ENCODE measurements around the gene POMT1.
"Not testable (repeated sequence)": the region's sequence is repeated elsewhere in the genome, so short reads cannot be mapped to it uniquely, and the experiment has no call there.

POMT1 gene

GRCh38 chr9:131525643-131526565 is 23.2 kb downstream of the POMT1 start:
- peak; percentile 91 for DNase-seq (ENCODE audit: low spot score)

- no peak for DNase-seq (ENCODE audit: low spot score)
These were observed 25.5 kb downstream of the POMT1 start for GRCh38 chr9:131528186-131528585.

- no peak for DNase-seq (ENCODE audit: low spot score)
These were observed 26.3 kb downstream of the POMT1 start for GRCh38 chr9:131528886-131529505.

- no peak for DNase-seq (ENCODE audit: low spot score)
These were observed 27.2 kb downstream of the POMT1 start for GRCh38 chr9:131529597-131530545.

- no peak for DNase-seq (ENCODE audit: low spot score)
These were observed 27.8 kb downstream of the POMT1 start for GRCh38 chr9:131530546-131530919.

GRCh38 chr9:131530920-131531832 is 28.5 kb downstream of the POMT1 start, which contains the start of gene UCK1:
TSS of gene UCK1 (minus strand) at chr9:131531263. CDS start at chr9:131531174, 89 bp downstream.
- DNase-seq (ENCODE audit: low spot score), result peak; percentile 81

- no peak for DNase-seq (ENCODE audit: low spot score)
These were observed 32.1 kb downstream of the POMT1 start for GRCh38 chr9:131534721-131535237.

GRCh38 chr9:131537946-131538345 is 35.2 kb downstream of the POMT1 start:
- no peak for DNase-seq (ENCODE audit: low spot score)

- DNase-seq (ENCODE audit: low spot score), result no peak
These were observed 36.7 kb downstream of the POMT1 start for GRCh38 chr9:131539223-131539923.

GRCh38 chr9:131543141-131543540 is 40.4 kb downstream of the POMT1 start:
- no peak for DNase-seq (ENCODE audit: low spot score)

- DNase-seq (ENCODE audit: low spot score), result no peak
These were observed 42.5 kb downstream of the POMT1 start, which contains the start of gene PRRT1B for GRCh38 chr9:131545003-131545785. TSS of gene PRRT1B (plus strand) at chr9:131545523. CDS start at chr9:131545616, 93 bp downstream.

GRCh38 chr9:131545786-131546335 is 43.1 kb downstream of the POMT1 start:
- no peak for DNase-seq (ENCODE audit: low spot score)

GRCh38 chr9:131546336-131547084 is 43.8 kb downstream of the POMT1 start:
- no peak for DNase-seq (ENCODE audit: low spot score)

- DNase-seq (ENCODE audit: low spot score), result not testable (repeated sequence)
These were observed 46.5 kb downstream of the POMT1 start for GRCh38 chr9:131549186-131549585.

- DNase-seq (ENCODE audit: low spot score), result not testable (repeated sequence)
These were observed 47.7 kb downstream of the POMT1 start for GRCh38 chr9:131550465-131550864.

- no peak for DNase-seq (ENCODE audit: low spot score)
These were observed 49.3 kb downstream of the POMT1 start for GRCh38 chr9:131552030-131552429.

- DNase-seq (ENCODE audit: low spot score), result no peak
These were observed 51.5 kb downstream of the POMT1 start for GRCh38 chr9:131554087-131554842.

All from Ammon's horn (tissue), 1 donor.